OCI-LY3 (cell line): ENCODE measurements around the gene EIPR1.
A peak's percentile ranks its signal among the peaks of the same experiment; 100 is the strongest.

ENCODE experiments used
- H2AFZ ChIP-seq: fragments of 200-600, 300-600 bp; shearing (Covaris generic); 2 replicates; pipeline ENCODE4 v1.6.0; 2014; ENCODE audit warnings: antibody characterized with exemption, low read depth, low read length
- H3K27ac ChIP-seq: fragments of 200-600, 300-600 bp; sonication (generic); 2 replicates; pipeline ENCODE4 v1.5.1; 2014; ENCODE audit warnings: mild to moderate bottlenecking, low read length, moderate library complexity, mixed read lengths
- H3K27me3 ChIP-seq: fragments of 200-600, 300-600 bp; sonication (generic); 2 replicates; pipeline ENCODE4 v1.6.1; 2014; ENCODE audit warnings: low read depth, low read length, mixed read lengths
- H3K36me3 ChIP-seq: fragments of 200-600, 300-600 bp; sonication (generic); replicated peaks from 2 replicates; pipeline ENCODE3; 2014; ENCODE audit warnings: low read depth, low read length, mixed read lengths
- H3K4me1 ChIP-seq: fragments of 300-600, 200-600 bp; sonication (generic); 2 replicates; pipeline ENCODE4 v1.6.1; 2014; ENCODE audit warnings: low read length, mixed read lengths
- H3K4me2 ChIP-seq: fragments of 200-600, 300-600 bp; sonication (generic); 2 replicates; pipeline ENCODE4 v1.6.1; 2014; ENCODE audit warnings: low read length, mixed read lengths
- H3K4me3 ChIP-seq: fragments of 300-600, 200-600 bp; sonication (generic); 2 replicates; pipeline ENCODE4 v1.5.1; 2014; ENCODE audit warnings: antibody characterized with exemption, mild to moderate bottlenecking, low read length, moderate library complexity
- H3K79me2 ChIP-seq: fragments of 300-600, 200-600 bp; shearing (Covaris generic); 2 replicates; pipeline ENCODE4 v1.6.1; 2014; ENCODE audit warnings: mild to moderate bottlenecking, low read length, mixed read lengths
- H3K9ac ChIP-seq: fragments of 300-600, 200-600 bp; shearing (Covaris generic); 2 replicates; pipeline ENCODE4 v1.6.0; 2014; ENCODE audit warnings: mild to moderate bottlenecking, low read length, moderate library complexity
- H3K9me3 ChIP-seq: fragments of 200-600, 300-600 bp; shearing (Covaris generic); 2 replicates; pipeline ENCODE4 v1.6.1; 2014; ENCODE audit warnings: low read length, mixed read lengths; ENCODE audit not compliant: insufficient read depth
- H4K20me1 ChIP-seq: fragments of 200-600, 300-600 bp; sonication (generic); 2 replicates; pipeline ENCODE4 v1.6.1; 2016; ENCODE audit warnings: low read length, mixed read lengths; ENCODE audit not compliant: insufficient read depth
- EZH2phosphoT487 ChIP-seq: fragments of 200-600 bp; shearing (Covaris generic); IDR thresholded peaks from 2 replicates; pipeline ENCODE4 v1.6.1; 2018; ENCODE audit warnings: antibody characterized with exemption, mixed run types, low read depth
- TF ChIP-seq, protein P1 (sequence below): fragments of 200-600, 300-600 bp; sonication (generic); IDR thresholded peaks from 2 replicates; pipeline ENCODE4 v1.5.1; 2014; ENCODE audit warnings: antibody characterized with exemption, low read length, low read depth

Gene EIPR1

DNA sequence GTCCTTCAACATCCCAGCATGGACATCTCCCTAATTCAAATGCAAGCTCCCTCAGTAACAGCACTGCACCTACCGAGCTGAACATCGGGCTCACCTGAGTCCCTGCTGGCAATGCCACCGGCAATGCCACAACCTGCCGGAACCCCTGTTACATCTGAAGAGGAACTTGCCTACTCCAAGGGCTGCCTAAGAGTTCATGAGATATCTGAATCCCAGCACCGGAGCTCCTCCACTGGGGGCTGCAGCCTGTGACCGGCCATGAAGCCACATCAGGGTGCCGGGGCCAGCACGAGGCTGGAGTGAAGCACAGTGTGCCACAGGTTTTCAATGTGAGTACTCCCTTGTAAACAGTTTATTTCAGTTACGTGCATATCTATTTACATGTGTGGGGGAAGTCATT, 152.9 kb downstream of the EIPR1 start:
- Histone ChIP-seq H3K79me2 (peaks cover 8% of the 10 kb centered on the region; the same call in 1 of the 2 replicates), H4K20me1 (no peaks in the 10 kb centered on the region), H3K4me2 (no peak overlapping the region), H2AFZ (no peak overlapping the region), H3K4me1 (peaks cover 16% of the 10 kb centered on the region), H3K9me3 (no peaks in the 10 kb centered on the region), H3K9ac (no peak overlapping the region), H3K36me3 (peaks cover 4% of the 10 kb centered on the region), H3K27me3 (no peaks in the 10 kb centered on the region), H3K4me3 (no peak overlapping the region), H3K27ac (no peak overlapping the region)
- TF ChIP-seq, protein P1, sequence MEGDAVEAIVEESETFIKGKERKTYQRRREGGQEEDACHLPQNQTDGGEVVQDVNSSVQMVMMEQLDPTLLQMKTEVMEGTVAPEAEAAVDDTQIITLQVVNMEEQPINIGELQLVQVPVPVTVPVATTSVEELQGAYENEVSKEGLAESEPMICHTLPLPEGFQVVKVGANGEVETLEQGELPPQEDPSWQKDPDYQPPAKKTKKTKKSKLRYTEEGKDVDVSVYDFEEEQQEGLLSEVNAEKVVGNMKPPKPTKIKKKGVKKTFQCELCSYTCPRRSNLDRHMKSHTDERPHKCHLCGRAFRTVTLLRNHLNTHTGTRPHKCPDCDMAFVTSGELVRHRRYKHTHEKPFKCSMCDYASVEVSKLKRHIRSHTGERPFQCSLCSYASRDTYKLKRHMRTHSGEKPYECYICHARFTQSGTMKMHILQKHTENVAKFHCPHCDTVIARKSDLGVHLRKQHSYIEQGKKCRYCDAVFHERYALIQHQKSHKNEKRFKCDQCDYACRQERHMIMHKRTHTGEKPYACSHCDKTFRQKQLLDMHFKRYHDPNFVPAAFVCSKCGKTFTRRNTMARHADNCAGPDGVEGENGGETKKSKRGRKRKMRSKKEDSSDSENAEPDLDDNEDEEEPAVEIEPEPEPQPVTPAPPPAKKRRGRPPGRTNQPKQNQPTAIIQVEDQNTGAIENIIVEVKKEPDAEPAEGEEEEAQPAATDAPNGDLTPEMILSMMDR, result no peak

DNA sequence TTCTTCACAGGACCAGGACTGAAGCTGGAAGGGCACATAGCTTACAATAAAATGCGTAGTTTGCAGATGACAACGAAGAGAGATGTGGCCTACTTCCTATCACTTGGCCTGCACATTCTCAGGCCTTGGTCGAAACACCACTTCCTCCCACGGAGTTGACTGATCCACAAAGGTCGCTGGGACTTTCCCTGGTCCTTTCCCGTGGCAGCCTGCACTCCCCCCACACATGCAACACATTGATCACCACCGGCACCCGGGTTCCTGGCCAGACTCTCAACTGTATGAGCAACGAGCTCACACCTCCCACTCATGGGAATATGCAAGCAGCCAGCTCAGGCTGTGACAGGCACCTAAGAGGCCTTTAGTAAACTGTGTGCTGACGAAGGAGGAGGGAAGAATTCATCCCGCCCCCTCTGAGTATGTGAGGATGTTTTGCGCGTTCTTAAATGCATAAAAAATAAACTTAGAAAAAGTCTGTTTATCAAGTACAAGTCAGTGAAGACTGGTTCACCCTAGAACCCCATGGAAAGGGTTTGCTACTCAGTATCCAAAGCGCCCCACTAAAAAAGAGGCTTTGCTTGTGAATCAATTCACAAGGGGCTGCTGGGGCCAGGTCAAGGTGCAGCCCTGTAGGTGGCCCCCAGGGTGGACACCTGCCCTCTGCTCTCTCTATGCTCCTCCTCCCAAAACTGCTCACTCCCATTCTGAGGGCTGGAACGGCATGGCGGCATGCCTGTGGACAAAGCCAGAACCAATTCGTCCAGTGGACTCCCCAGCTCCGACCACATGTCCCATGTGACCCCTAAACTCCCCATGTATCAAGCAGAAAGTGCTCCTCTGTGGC, 154.3 kb downstream of the EIPR1 start:
- peak overlapping the region; percentile 65 for H3K27ac ChIP-seq
- H3K4me3 ChIP-seq, result no peak overlapping the region
- H4K20me1 ChIP-seq, result no peaks in the 10 kb centered on the region
- H3K4me2 ChIP-seq, result peak overlapping the region; percentile 38
- H3K36me3 ChIP-seq, result peaks cover 4% of the 10 kb centered on the region
- no peak overlapping the region; the same call in 1 of the 2 replicates for H3K9ac ChIP-seq
- H3K27me3 ChIP-seq, result no peaks in the 10 kb centered on the region
- no peaks in the 10 kb centered on the region for H3K9me3 ChIP-seq
- peaks cover 12% of the 10 kb centered on the region; the same call in 1 of the 2 replicates for H3K79me2 ChIP-seq
- TF ChIP-seq, protein P1, result no peak
- TF ChIP-seq EZH2phosphoT487, result no peak
- no peak overlapping the region for H2AFZ ChIP-seq
- H3K4me1 ChIP-seq, result peaks cover 16% of the 10 kb centered on the region

DNA sequence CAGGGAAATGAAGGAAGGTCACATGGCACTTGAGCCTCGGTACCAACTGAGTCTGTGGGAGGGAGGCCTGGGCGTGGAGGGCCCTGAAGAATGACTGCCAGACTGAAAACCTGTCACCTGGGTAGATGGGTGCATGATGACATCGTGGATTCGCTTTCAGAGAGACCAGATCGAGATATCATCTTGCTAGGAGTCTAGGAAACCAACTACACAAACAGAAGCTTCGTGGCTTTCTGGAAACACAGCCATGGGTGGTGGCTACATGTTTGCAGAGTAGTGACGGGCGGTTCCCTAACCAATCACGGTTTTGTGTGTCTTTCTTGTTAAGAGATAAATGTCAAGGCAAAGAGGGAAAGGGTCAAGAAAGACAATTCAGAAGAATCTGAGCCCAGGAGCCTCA, 155.0 kb downstream of the EIPR1 start:
- H3K79me2 ChIP-seq, result peaks cover 12% of the 10 kb centered on the region; the same call in 1 of the 2 replicates
- H2AFZ ChIP-seq, result no peak overlapping the region
- peaks cover 16% of the 10 kb centered on the region for H3K4me1 ChIP-seq
- no peaks in the 10 kb centered on the region for H3K9me3 ChIP-seq
- H3K9ac ChIP-seq, result no peak overlapping the region; the same call in 1 of the 2 replicates
- H3K27me3 ChIP-seq, result no peaks in the 10 kb centered on the region
- no peak for TF ChIP-seq EZH2phosphoT487
- TF ChIP-seq, protein P1, result no peak
- no peak overlapping the region for H3K4me3 ChIP-seq
- peak overlapping the region; percentile 38 for H3K4me2 ChIP-seq
- no peaks in the 10 kb centered on the region for H4K20me1 ChIP-seq
- peaks cover 4% of the 10 kb centered on the region for H3K36me3 ChIP-seq
- H3K27ac ChIP-seq, result peak overlapping the region; percentile 65

DNA sequence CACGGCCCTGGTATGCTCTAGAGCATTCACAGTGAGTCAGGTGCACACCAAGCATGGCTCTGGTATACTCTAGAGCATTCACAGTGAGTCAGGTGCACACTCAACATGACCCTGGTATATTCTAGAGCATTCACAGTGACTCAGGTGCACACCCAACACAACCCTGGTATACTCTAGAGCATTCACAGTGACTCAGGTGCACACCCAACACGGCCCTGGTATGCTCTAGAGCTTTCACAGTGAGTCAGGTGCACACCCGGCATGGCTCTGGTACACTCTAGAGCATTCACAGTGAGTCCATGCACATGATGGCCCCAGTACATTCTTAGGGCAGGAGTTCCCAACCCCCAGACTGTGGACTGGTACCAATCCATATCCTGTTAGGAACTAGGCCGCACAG, 158.1 kb downstream of the EIPR1 start:
- Histone ChIP-seq H3K27ac (no peak overlapping the region), H3K27me3 (no peaks in the 10 kb centered on the region), H2AFZ (no peak overlapping the region), H3K79me2 (peaks cover 12% of the 10 kb centered on the region; the same call in 1 of the 2 replicates), H3K36me3 (peaks cover 4% of the 10 kb centered on the region), H3K4me3 (no peak overlapping the region), H3K4me1 (peaks cover 16% of the 10 kb centered on the region), H4K20me1 (no peaks in the 10 kb centered on the region), H3K9ac (no peak overlapping the region), H3K4me2 (no peak overlapping the region), H3K9me3 (no peaks in the 10 kb centered on the region)
- TF ChIP-seq EZH2phosphoT487, result no peak
- TF ChIP-seq, protein P1, result no peak
